Hepatocyte (in vitro differentiated cells): ENCODE results near the gene MRPL36.

Source experiments
- EZH2 ChIP-seq: fragments of 200-600 bp; sonication (generic); IDR thresholded peaks from 2 replicates; pipeline ENCODE4 v1.6.1; 2016; ENCODE audit warnings: antibody characterized with exemption, mild to moderate bottlenecking, borderline replicate concordance
- EZH2phosphoT487 ChIP-seq: fragments of 200-600 bp; sonication (generic); IDR thresholded peaks from one replicate; pipeline ENCODE4 v1.6.1; 2018; ENCODE audit warnings: antibody characterized with exemption, mild to moderate bottlenecking, low read depth, moderate library complexity; ENCODE audit not compliant: unreplicated experiment, severe bottlenecking

DNA sequence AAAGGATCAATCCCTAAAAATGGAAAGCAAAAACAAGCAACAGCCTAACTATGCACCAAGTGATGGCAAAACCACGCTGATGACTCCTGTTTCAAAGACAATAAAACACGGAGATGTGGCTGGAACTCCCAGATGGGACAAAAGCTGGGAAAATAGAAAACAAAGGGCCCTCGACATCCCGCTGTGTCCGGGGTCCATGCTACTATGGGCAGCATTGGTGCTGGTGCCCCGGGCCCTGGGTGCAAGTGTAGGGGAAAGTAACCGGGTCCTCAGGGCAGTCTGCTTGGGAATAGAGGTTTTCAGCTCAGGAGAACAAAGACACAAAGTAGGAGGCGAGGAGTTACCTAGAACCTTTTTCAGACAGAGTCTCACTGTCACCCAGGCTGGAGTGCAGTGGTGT is 46.1 kb downstream of the MRPL36 start:
- no peak for TF ChIP-seq EZH2
- no peak for TF ChIP-seq EZH2phosphoT487
